Neural progenitor cell (in vitro differentiated cells): ENCODE measurements around the gene PGM5. TPM values are rescaled to one million over a fixed set of nuclear protein-coding genes. Genes with fewer than 3 reads are reported as not detected.
A peak's percentile ranks its signal among the peaks of the same experiment; 100 is the strongest.

Source experiments
- DNase-seq: peaks from one replicate; pipeline ENCODE4 v3.0.0-alpha.2; 2016; ENCODE audit warnings: low spot score
- H2AFZ ChIP-seq: fragments of 200-600 bp; sonication (generic); replicated peaks from 2 replicates; pipeline ENCODE4 v1.6.1; 2016; ENCODE audit warnings: antibody characterized with exemption
- H3F3A ChIP-seq: fragments of 200-600 bp; sonication (generic); 2 replicates; pipeline ENCODE4 v1.6.1; 2016; ENCODE audit warnings: antibody characterized with exemption, low read depth
- H3K27ac ChIP-seq: fragments of 200-600 bp; sonication (generic); 2 replicates; pipeline ENCODE4 v1.5.1; 2016; ENCODE audit warnings: mild to moderate bottlenecking
- H3K27me3 ChIP-seq: fragments of 200-600 bp; sonication (generic); 2 replicates; pipeline ENCODE4 v1.6.1; 2016; ENCODE audit warnings: mild to moderate bottlenecking, moderate library complexity
- H3K36me3 ChIP-seq: fragments of 200-600 bp; sonication (generic); 2 replicates; pipeline ENCODE4 v1.5.1; 2016
- H3K4me1 ChIP-seq: fragments of 200-600 bp; sonication (generic); 2 replicates; pipeline ENCODE4 v1.6.1; 2016; ENCODE audit warnings: mixed run types
- H3K4me2 ChIP-seq: fragments of 200-600 bp; sonication (generic); 2 replicates; pipeline ENCODE4 v1.6.1; 2016
- H3K4me3 ChIP-seq: fragments of 200-600 bp; sonication (generic); 2 replicates; pipeline ENCODE4 v1.5.1; 2016
- H3K79me2 ChIP-seq: fragments of 200-600 bp; sonication (generic); 2 replicates; pipeline ENCODE4 v1.6.1; 2016; ENCODE audit warnings: low read depth
- H3K9ac ChIP-seq: fragments of 200-600 bp; sonication (generic); 2 replicates; pipeline ENCODE4 v1.6.1; 2016
- H3K9me3 ChIP-seq: fragments of 200-600 bp; sonication (generic); 2 replicates; pipeline ENCODE4 v1.5.1; 2016; ENCODE audit warnings: low read depth
- H4K20me1 ChIP-seq: fragments of 200-600 bp; sonication (generic); 2 replicates; pipeline ENCODE4 v1.6.1; 2016; ENCODE audit warnings: low read depth
- H3K27ac Mint-ChIP-seq: 3 replicates; pipeline ENCODE4 v1.8.0; 2021; ENCODE audit warnings: mixed read lengths
- H3K27me3 Mint-ChIP-seq: 2 replicates; pipeline ENCODE4 v1.8.0; 2022; ENCODE audit warnings: low read depth, mild to moderate bottlenecking, inconsistent platforms, moderate library complexity, mixed read lengths; ENCODE audit not compliant: insufficient read depth
- H3K36me3 Mint-ChIP-seq: 3 replicates; pipeline ENCODE4 v1.8.0; 2021; ENCODE audit warnings: mixed read lengths
- H3K4me1 Mint-ChIP-seq: 3 replicates; pipeline ENCODE4 v1.8.0; 2021; ENCODE audit warnings: mixed read lengths
- H3K4me3 Mint-ChIP-seq: 3 replicates; pipeline ENCODE4 v1.8.0; 2021; ENCODE audit warnings: mild to moderate bottlenecking, moderate library complexity, mixed read lengths
- H3K9me3 Mint-ChIP-seq: 3 replicates; pipeline ENCODE4 v1.8.0; 2020; ENCODE audit warnings: mixed read lengths
- CTCF ChIP-seq: fragments of 200-600 bp; sonication (generic); IDR thresholded peaks from 2 replicates; pipeline ENCODE4 v1.5.1; 2017; ENCODE audit warnings: antibody characterized with exemption, mild to moderate bottlenecking
- EZH2 ChIP-seq: fragments of 200-600 bp; sonication (generic); IDR thresholded peaks from 2 replicates; pipeline ENCODE4 v1.6.1; 2017; ENCODE audit warnings: antibody characterized with exemption, mild to moderate bottlenecking, moderate library complexity
- EZH2phosphoT487 ChIP-seq: fragments of 200-600 bp; sonication (generic); IDR thresholded peaks from 2 replicates; pipeline ENCODE4 v1.6.1; 2017; ENCODE audit warnings: antibody characterized with exemption
- total RNA-seq: library from RNA; depleted of rRNA; stranded (reverse); fragments of >200 nt; gene quantifications from 2 replicates; pipeline ENCODE4 v1.2.3, GENCODE V29; 2015; ENCODE audit warnings: low replicate concordance

Gene PGM5
- total RNA-seq, 1 donor from 2014 or later, result 2.0 TPM

- Mint-ChIP-seq H3K4me3 (no peak overlapping the region), H3K27ac (no peak overlapping the region), H3K36me3 (no peaks in the 10 kb centered on the region), H3K4me1 (no peaks in the 10 kb centered on the region), H3K27me3 (peaks cover 2% of the 10 kb centered on the region), H3K9me3 (peaks cover 4% of the 10 kb centered on the region)
- no peak for DNase-seq
- Histone ChIP-seq H3K4me1 (no peaks in the 10 kb centered on the region), H3K36me3 (no peaks in the 10 kb centered on the region), H2AFZ (no peak overlapping the region), H3K9me3 (no peaks in the 10 kb centered on the region), H3K4me2 (no peak overlapping the region), H3K4me3 (no peak overlapping the region), H3F3A (no peaks in the 10 kb centered on the region), H4K20me1 (no peaks in the 10 kb centered on the region), H3K9ac (no peak overlapping the region), H3K79me2 (no peaks in the 10 kb centered on the region), H3K27ac (no peak overlapping the region), H3K27me3 (peaks cover 100% of the 10 kb centered on the region)
- TF ChIP-seq EZH2 (no peak), CTCF (no peak), EZH2phosphoT487 (no peak)
These were observed 167.0 kb downstream of the PGM5 start for GRCh38 chr9:68523367-68523936.

GRCh38 chr9:68530618-68531017, 174.2 kb downstream of the PGM5 start:
- peaks cover 9% of the 10 kb centered on the region for H3K4me1 Mint-ChIP-seq
- Histone ChIP-seq H3F3A (no peaks in the 10 kb centered on the region), H3K9me3 (no peaks in the 10 kb centered on the region), H3K4me2 (no peak overlapping the region), H3K27ac (no peak overlapping the region), H3K4me1 (no peaks in the 10 kb centered on the region), H3K79me2 (no peaks in the 10 kb centered on the region), H3K27me3 (peaks cover 100% of the 10 kb centered on the region), H4K20me1 (no peaks in the 10 kb centered on the region), H3K36me3 (no peaks in the 10 kb centered on the region), H3K4me3 (no peak overlapping the region), H3K9ac (no peak overlapping the region), H2AFZ (no peak overlapping the region)
- H3K27ac Mint-ChIP-seq, result no peak overlapping the region
- no peaks in the 10 kb centered on the region for H3K9me3 Mint-ChIP-seq
- peaks cover 6% of the 10 kb centered on the region for H3K27me3 Mint-ChIP-seq
- no peaks in the 10 kb centered on the region for H3K36me3 Mint-ChIP-seq
- DNase-seq, result peak; percentile 36
- H3K4me3 Mint-ChIP-seq, result no peak overlapping the region
- TF ChIP-seq CTCF (peak; percentile 26), EZH2phosphoT487 (no peak), EZH2 (no peak)

- H3K27ac Mint-ChIP-seq, result no peak overlapping the region
- H3K27me3 ChIP-seq, result peaks cover 100% of the 10 kb centered on the region
- no peak overlapping the region for H3K4me3 Mint-ChIP-seq
- no peaks in the 10 kb centered on the region for H3F3A ChIP-seq
- DNase-seq, result no peak
- no peak overlapping the region for H3K27ac ChIP-seq
- peaks cover 13% of the 10 kb centered on the region for H3K4me1 Mint-ChIP-seq
- TF ChIP-seq CTCF (no peak), EZH2phosphoT487 (no peak), EZH2 (no peak)
- no peaks in the 10 kb centered on the region for H3K36me3 ChIP-seq
- no peaks in the 10 kb centered on the region for H3K36me3 Mint-ChIP-seq
- no peaks in the 10 kb centered on the region for H3K4me1 ChIP-seq
- no peaks in the 10 kb centered on the region for H3K79me2 ChIP-seq
- H3K9me3 ChIP-seq, result no peaks in the 10 kb centered on the region
- H2AFZ ChIP-seq, result no peak overlapping the region
- no peak overlapping the region for H3K4me2 ChIP-seq
- H3K9ac ChIP-seq, result no peak overlapping the region
- H3K4me3 ChIP-seq, result no peak overlapping the region
- H3K27me3 Mint-ChIP-seq, result peaks cover 6% of the 10 kb centered on the region
- H3K9me3 Mint-ChIP-seq, result no peaks in the 10 kb centered on the region
- H4K20me1 ChIP-seq, result no peaks in the 10 kb centered on the region
These were observed 175.7 kb downstream of the PGM5 start for GRCh38 chr9:68532131-68532530.
